IPS-NIHi7 (cell line): Measurements from ENCODE around the gene FUT1.
"Not testable (repeated sequence)": the region's sequence is repeated elsewhere in the genome, so short reads cannot be mapped to it uniquely, and the experiment has no call there.

Experiments used
- DNase-seq: peaks from one replicate; pipeline ENCODE4 v3.0.0; 2012; ENCODE audit warnings: mixed read lengths; ENCODE audit errors: extremely low spot score

Gene FUT1

DNA sequence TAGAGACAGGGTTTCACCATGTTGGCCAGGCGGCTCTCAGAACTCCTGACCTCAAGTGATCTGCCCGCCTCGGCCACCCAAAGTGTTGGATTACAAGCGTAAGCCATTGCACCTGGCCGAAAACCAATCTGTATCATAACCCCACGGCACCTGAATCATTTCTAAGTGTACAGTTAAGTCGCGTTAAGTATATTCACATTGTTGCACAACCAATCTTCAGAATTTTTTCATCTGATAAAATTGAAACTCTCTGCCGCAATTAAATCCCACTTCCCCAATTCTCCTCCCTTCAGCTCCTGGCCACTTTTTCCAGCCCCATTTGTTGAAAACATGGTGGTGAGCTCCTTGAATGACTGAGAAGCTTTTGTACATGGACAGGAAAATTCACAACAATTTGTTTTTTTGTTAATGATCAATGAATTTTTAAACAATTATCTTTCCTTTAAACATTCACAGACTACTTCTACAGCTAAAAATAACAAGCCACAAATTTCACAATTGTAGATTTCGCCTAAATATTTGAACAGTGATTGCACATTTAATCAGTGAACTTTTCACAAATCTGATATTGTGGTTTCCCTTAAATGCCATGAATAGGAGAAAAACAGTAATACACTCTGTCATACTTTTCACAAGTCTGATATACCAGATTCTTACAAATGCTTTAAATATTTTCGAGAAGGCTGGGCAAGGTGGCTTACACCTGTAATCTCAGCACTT lies 16.7 kb upstream of the FUT1 start:
- no peak for DNase-seq

DNA sequence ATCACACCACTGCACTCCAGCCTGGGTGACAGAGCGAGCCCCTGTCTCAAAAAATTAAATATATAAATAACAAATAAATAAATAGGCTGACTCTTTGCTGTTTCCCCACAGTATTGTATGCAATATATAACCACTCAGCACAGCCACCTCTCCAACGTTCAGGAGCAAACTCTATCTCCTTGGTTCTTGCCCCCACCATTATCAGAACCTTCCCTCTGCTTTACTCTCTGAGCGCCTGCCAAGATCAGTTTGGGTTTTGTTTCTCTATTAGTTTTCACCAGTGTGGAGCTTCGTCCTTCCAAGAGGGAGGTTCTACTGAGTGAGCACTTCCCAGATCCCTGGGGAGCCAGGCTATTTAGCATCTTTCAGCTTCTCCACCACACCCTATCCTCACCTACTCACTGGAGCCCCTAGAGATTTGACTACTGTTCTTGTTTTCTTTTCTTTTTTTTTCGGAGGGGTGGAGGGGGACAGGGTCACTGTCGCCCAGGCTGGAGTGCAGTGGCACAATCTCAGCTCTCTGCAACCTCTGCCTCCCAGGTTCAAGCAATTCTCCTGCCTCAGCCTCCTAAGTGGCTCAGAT lies 15.8 kb upstream of the FUT1 start:
- not testable (repeated sequence) for DNase-seq

GRCh38 chr19:48765816-48766215 lies 13.4 kb upstream of the FUT1 start:
- not testable (repeated sequence) for DNase-seq

GRCh38 chr19:48760504-48761205 lies 8.2 kb upstream of the FUT1 start:
- no peak for DNase-seq

- DNase-seq, result no peak
These were observed 5.3 kb upstream of the FUT1 start for GRCh38 chr19:48757741-48758144.

- no peak for DNase-seq
These were observed 4.7 kb upstream of the FUT1 start for GRCh38 chr19:48757089-48757675.

DNA sequence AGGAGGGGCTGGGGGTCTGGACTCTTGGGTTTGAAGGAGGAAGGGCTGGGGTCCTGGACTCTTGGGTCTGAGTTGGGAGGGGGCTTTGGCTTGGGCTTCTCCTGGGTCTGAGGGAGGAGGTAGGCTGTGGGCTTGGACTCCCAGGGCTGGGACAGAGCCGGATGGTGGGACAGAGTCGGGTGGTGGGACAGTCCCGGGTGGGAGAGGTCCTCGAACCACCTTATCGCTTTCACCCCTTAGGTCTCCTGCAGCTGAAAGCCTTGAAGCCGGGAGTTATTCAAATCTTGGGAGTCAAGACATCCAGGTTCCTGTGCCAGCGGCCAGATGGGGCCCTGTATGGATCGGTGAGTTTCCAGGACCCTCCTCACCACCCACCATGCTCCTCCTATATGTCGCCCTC lies 4.2 kb upstream of the FUT1 start:
- no peak for DNase-seq

- DNase-seq, result no peak
These were observed 3.8 kb upstream of the FUT1 start for GRCh38 chr19:48756212-48756611.

GRCh38 chr19:48755787-48756186 lies 3.3 kb upstream of the FUT1 start:
- DNase-seq, result no peak

DNA sequence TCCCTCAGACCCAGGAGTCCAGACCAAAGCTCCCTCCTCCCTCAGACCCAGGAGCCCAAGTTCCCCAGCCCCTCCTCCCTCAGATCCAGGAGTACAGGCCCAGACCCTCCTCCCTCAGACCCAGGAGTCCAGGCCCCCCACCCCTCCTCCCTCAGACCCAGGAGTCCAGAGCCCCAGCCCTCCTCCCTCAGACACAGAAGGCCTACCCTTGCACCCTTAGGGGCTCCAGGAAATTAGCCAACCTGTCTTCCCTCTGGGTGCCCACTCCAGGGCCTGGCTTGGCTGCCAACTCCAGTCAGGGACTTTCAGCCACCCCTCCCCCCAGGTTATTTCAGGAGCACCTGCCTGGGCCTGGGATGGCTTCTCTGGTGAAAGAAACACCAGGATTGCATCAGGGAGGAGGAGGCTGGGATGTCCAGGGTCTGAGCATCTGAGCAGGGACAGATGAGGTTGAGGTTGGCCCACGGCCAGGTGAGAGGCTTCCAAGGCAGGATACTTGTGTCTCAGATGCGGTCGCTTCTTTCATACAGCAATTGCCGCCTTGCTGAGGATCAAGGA lies 2.7 kb upstream of the FUT1 start, which contains the start of gene FGF21:
Gene FGF21 (plus strand): TSS at position 441 of the 558 bp plus-strand sequence. CDS start 713 bp downstream, outside the sequence.
- no peak for DNase-seq

DNA sequence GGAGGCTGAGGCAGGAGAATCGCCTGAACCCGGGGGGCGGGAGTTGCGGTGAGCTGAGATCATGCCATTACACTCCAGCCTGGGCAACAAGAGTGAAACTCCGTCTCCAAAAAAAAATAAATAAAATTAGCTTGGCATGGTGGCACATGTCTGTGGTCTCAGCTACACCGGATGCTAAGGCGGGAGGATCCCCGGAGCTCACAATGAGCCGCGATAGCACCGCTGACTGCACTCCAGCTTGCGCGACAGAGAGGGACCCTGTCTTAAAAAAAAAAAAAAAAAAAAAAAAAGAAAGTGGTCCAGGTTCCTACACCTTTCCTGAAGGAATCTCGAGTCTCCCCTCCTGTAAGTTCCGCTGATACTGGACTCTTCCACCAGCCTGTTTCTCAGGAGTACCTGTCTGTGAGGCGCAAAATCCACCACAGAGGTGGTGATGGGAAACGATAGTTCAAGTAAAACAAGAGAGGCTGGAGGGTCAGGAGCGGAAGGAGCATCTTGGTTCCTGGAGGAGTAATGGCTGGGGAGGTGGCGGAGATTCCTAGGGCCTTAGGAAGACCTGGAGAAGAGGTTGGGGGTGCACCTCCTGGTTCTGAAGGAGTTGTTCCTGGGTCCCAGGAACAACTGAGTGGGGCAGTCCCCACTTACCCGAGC lies 471 bp downstream of the FUT1 start:
- no peak for DNase-seq

DNA sequence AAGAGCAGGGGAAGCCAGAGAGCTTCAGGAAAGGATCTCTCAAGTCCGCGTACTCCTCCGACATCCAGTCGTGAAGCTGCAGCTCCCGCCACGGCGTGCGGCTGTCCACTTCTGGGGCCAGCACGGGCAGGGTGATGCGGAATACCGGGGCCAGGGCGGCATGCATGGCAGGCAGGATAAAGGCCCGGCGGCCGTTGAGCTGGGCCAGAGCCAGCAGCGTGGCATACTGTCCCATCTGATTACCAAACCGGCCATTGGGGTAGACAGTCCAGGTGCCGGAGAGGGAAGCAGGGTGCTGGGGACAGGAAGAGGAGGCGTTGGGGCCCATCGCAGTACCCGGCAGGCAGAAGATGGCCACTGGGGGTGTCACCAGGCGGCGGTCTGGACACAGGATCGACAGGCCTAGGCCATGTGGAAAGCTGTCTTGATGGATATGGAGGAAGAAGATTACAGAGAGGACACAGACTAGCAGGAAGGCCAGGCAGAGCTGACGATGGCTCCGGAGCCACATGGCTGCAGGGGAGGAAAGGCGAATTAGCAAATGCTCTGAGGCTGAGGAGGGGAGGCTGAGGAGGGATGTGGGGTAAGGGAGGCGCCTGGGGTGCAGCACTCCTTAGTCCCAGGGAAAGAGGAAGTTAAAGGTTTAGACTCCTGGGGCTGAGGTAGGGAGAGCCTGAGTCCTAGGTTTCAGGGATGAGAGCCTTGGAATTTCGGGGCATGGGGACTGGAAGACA lies 1.5 kb downstream of the FUT1 start:
- no peak for DNase-seq

- DNase-seq, result no peak
These were observed 2.1 kb downstream of the FUT1 start for GRCh38 chr19:48750351-48750750.

DNA sequence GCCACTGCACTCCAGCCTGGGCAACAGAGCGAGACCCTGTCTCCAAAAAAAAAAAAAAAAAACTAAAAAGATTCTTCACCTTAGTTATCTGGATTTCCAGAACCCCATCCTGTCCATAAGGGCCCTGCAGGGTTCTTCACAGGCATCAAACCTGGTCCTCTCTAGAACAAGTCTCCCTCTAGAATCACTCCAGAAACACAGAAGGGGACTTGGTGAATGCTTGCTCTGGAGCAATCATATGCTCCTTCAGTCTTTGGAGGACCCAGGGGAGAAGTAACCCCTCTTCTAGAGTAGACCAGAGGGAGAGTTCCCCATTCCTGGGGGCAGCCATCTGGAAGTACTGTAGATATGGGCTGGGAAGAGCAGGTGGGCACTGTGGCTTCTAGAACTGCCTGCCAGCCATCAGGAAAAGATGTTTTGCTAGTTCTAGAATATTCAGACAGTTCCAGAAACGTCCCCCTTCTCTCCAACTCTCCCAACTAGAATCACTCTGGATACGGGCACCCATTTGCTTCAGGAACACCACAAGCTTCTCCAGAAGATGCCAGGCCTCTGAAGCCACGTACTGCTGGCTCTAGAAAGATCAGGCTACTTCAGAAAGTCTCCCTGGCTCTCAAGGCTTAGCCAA lies 2.8 kb downstream of the FUT1 start:
- DNase-seq, result no peak

- DNase-seq, result peak; percentile 82
These were observed 5.5 kb downstream of the FUT1 start, which contains the start of gene IZUMO1 for GRCh38 chr19:48746738-48747575. IZUMO1 (minus strand) TSS chr19:48746909; CDS start chr19:48745859, 1,050 bp downstream.

DNA sequence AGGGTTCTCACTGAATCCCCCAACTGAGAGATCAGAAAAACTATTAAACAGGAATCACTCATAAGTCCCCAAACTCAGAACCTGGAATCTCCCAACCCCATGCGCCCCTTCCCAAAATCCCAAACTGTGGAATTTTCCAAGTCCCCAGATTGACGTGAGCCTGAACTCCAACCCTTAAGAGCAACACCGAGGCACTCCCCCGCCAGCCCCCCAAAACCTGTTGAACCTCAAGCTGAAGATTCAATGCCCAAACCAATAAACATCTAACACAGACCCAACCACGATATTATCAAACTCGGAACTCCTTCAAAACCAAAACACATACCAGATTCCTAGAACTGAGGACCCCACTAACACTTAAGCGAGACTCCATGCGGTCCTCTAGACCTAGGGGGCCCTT lies 6.3 kb downstream of the FUT1 start:
- no peak for DNase-seq

GRCh38 chr19:48745208-48745995 lies 7.0 kb downstream of the FUT1 start:
- DNase-seq, result peak; percentile 70

DNA sequence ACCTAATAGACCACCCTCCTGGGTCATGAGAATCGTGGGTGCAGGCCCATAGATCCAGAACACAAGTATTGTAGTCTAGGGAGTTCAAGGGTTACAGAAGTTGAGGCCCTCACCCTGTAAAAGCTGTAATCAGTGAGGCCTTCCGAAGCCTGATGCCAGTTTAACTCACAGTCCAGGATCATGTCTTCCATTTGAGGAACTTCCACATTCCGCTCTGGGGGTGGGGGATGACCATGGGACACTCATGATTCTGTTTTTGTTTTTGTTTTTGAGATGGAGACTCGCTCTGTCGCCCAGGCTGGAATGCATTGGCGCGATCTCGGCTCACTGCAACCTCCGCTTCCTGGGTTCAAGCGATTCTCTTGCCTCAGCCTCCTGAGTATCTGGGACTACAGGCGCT lies 10.3 kb downstream of the FUT1 start:
- no peak for DNase-seq
